ENCODE measurements around the gene LACTBL1. TPM values are rescaled to one million over a fixed set of nuclear protein-coding genes. Genes with fewer than 3 reads are reported as not detected.

LACTBL1 gene
- total and polyA plus RNA-seq, 4 donors, result not detected

GRCh38 chr1:22944346-22945055 lies 28.2 kb downstream of the LACTBL1 start:
- 85% methylated on average over 4 of the region's 4 CpGs for WGBS, 2 donors
- Histone ChIP-seq H3K27ac (ENCODE audit: low read depth in 1 of 2, low read length in 2 of 2) (no peak overlapping the region), H3K36me3 (ENCODE audit: control insufficient read depth in 1 of 2, insufficient read depth in 2 of 2, low read length in 1 of 2) (no peaks in the 10 kb centered on the region), H3K4me3 (ENCODE audit: low read length in 2 of 2) (no peak overlapping the region), H3K9me3 (ENCODE audit: control insufficient read depth, low read length) (peaks cover 9% of the 10 kb centered on the region), H3K27me3 (ENCODE audit: control insufficient read depth in 1 of 2, insufficient read depth in 2 of 2, low read length in 1 of 2) (no peaks in the 10 kb centered on the region), H3K4me1 (ENCODE audit: control insufficient read depth in 1 of 2, insufficient read depth in 2 of 2, low read length in 2 of 2) (no peaks in the 10 kb centered on the region)
- ATAC-seq (ENCODE audit: low FRiP score) (no peak), DNase-seq (no peak)
- intact Hi-C loops (cut with DNase I), result no loop called here

GRCh38 chr1:22941257-22941656 lies 31.4 kb downstream of the LACTBL1 start:
- 44 to 49% methylated on average over 2 of the region's 2 CpGs for WGBS, 2 donors
- no peak for DNase-seq
- no peak overlapping the region for H3K4me3 ChIP-seq (ENCODE audit: low read length in 2 of 2)
- peaks cover 7% of the 10 kb centered on the region for H3K9me3 ChIP-seq (ENCODE audit: control insufficient read depth, low read length)
- no peaks in the 10 kb centered on the region for H3K4me1 ChIP-seq (ENCODE audit: control insufficient read depth in 1 of 2, insufficient read depth in 2 of 2, low read length in 2 of 2)
- no peak overlapping the region for H3K27ac ChIP-seq (ENCODE audit: low read depth in 1 of 2, low read length in 2 of 2)
- intact Hi-C loops (cut with DNase I), result no loop called here
- H3K36me3 ChIP-seq (ENCODE audit: control insufficient read depth in 1 of 2, insufficient read depth in 2 of 2, low read length in 1 of 2), result no peaks in the 10 kb centered on the region
- ATAC-seq (ENCODE audit: low FRiP score), result no peak
- no peaks in the 10 kb centered on the region for H3K27me3 ChIP-seq (ENCODE audit: control insufficient read depth in 1 of 2, insufficient read depth in 2 of 2, low read length in 1 of 2)

GRCh38 chr1:22936681-22937080 lies 36.0 kb downstream of the LACTBL1 start:
- H3K27me3 ChIP-seq (ENCODE audit: control insufficient read depth in 1 of 2, insufficient read depth in 2 of 2, low read length in 1 of 2), result no peaks in the 10 kb centered on the region
- 37 to 45% methylated on average over 2 of the region's 2 CpGs for WGBS, 2 donors
- intact Hi-C loops (cut with DNase I), result no loop called here
- no peaks in the 10 kb centered on the region for H3K36me3 ChIP-seq (ENCODE audit: control insufficient read depth in 1 of 2, insufficient read depth in 2 of 2, low read length in 1 of 2)
- DNase-seq (no peak), ATAC-seq (ENCODE audit: low FRiP score) (no peak)
- H3K4me1 ChIP-seq (ENCODE audit: control insufficient read depth in 1 of 2, insufficient read depth in 2 of 2, low read length in 2 of 2), result no peaks in the 10 kb centered on the region
- H3K27ac ChIP-seq (ENCODE audit: low read depth in 1 of 2, low read length in 2 of 2), result no peak overlapping the region
- peaks cover 11% of the 10 kb centered on the region for H3K9me3 ChIP-seq (ENCODE audit: control insufficient read depth, low read length)
- no peak overlapping the region for H3K4me3 ChIP-seq (ENCODE audit: low read length in 2 of 2)

- Histone ChIP-seq H3K36me3 (ENCODE audit: control insufficient read depth in 1 of 2, insufficient read depth in 2 of 2, low read length in 1 of 2) (no peaks in the 10 kb centered on the region), H3K27ac (ENCODE audit: low read depth in 1 of 2, low read length in 2 of 2) (no peak overlapping the region), H3K27me3 (ENCODE audit: control insufficient read depth in 1 of 2, insufficient read depth in 2 of 2, low read length in 1 of 2) (no peaks in the 10 kb centered on the region), H3K4me3 (ENCODE audit: low read length in 2 of 2) (no peak overlapping the region), H3K9me3 (ENCODE audit: control insufficient read depth, low read length) (peaks cover 7% of the 10 kb centered on the region), H3K4me1 (ENCODE audit: control insufficient read depth in 1 of 2, insufficient read depth in 2 of 2, low read length in 2 of 2) (no peaks in the 10 kb centered on the region)
- intact Hi-C loops (cut with DNase I), result no loop called here
- 97 to 98% methylated on average over 3 of the region's 3 CpGs for WGBS, 2 donors
- ATAC-seq (ENCODE audit: low FRiP score) (no peak), DNase-seq (no peak)
These were observed 37.2 kb downstream of the LACTBL1 start for GRCh38 chr1:22935433-22935832.

- H3K27me3 ChIP-seq (ENCODE audit: control insufficient read depth in 1 of 2, insufficient read depth in 2 of 2, low read length in 1 of 2), result no peaks in the 10 kb centered on the region
- WGBS, 2 donors, result 64 to 69% methylated on average over 4 of the region's 4 CpGs
- intact Hi-C loops (cut with DNase I), result no loop called here
- H3K4me3 ChIP-seq (ENCODE audit: low read length in 2 of 2), result no peak overlapping the region
- ATAC-seq (ENCODE audit: low FRiP score) (no peak), DNase-seq (peak in 1 of 2 donors; percentile 35)
- no peaks in the 10 kb centered on the region for H3K4me1 ChIP-seq (ENCODE audit: control insufficient read depth in 1 of 2, insufficient read depth in 2 of 2, low read length in 2 of 2)
- H3K27ac ChIP-seq (ENCODE audit: low read depth in 1 of 2, low read length in 2 of 2), result no peak overlapping the region
- H3K36me3 ChIP-seq (ENCODE audit: control insufficient read depth in 1 of 2, insufficient read depth in 2 of 2, low read length in 1 of 2), result no peaks in the 10 kb centered on the region
- peaks cover 5% of the 10 kb centered on the region for H3K9me3 ChIP-seq (ENCODE audit: control insufficient read depth, low read length)
These were observed 39.7 kb downstream of the LACTBL1 start for GRCh38 chr1:22932803-22933470.

GRCh38 chr1:22930240-22930912 lies 42.3 kb downstream of the LACTBL1 start:
- intact Hi-C loops (cut with DNase I), result no loop called here
- peak in 1 of 2 donors; percentile 76 for DNase-seq
- H3K36me3 ChIP-seq (ENCODE audit: control insufficient read depth in 1 of 2, insufficient read depth in 2 of 2, low read length in 1 of 2), result no peaks in the 10 kb centered on the region
- peaks cover 5% of the 10 kb centered on the region for H3K9me3 ChIP-seq (ENCODE audit: control insufficient read depth, low read length)
- H3K4me3 ChIP-seq (ENCODE audit: low read length in 2 of 2), result no peak overlapping the region
- H3K27ac ChIP-seq (ENCODE audit: low read depth in 1 of 2, low read length in 2 of 2), result no peak overlapping the region
- ATAC-seq (ENCODE audit: low FRiP score), result peak; percentile 68
- WGBS, 2 donors, result 43% methylated on average over 11 of the region's 11 CpGs
- H3K4me1 ChIP-seq (ENCODE audit: control insufficient read depth in 1 of 2, insufficient read depth in 2 of 2, low read length in 2 of 2), result no peaks in the 10 kb centered on the region
- H3K27me3 ChIP-seq (ENCODE audit: control insufficient read depth in 1 of 2, insufficient read depth in 2 of 2, low read length in 1 of 2), result no peaks in the 10 kb centered on the region

GRCh38 chr1:22925111-22925510 lies 47.6 kb downstream of the LACTBL1 start:
- peak in 1 of 2 donors; percentile 64 for DNase-seq
- intact Hi-C loops (cut with DNase I), result no loop called here

GRCh38 chr1:22922640-22923039 lies 50.0 kb downstream of the LACTBL1 start:
- WGBS, 2 donors, result 99 to 100% methylated on average over 1 of the region's 1 CpG
- ATAC-seq (ENCODE audit: low FRiP score) (no peak), DNase-seq (peak in 1 of 2 donors; percentile 3)
- no peaks in the 10 kb centered on the region for H3K4me1 ChIP-seq (ENCODE audit: control insufficient read depth in 1 of 2, insufficient read depth in 2 of 2, low read length in 2 of 2)
- no peaks in the 10 kb centered on the region for H3K27me3 ChIP-seq (ENCODE audit: control insufficient read depth in 1 of 2, insufficient read depth in 2 of 2, low read length in 1 of 2)
- H3K4me3 ChIP-seq (ENCODE audit: low read length in 2 of 2), result no peak overlapping the region
- no peaks in the 10 kb centered on the region for H3K9me3 ChIP-seq (ENCODE audit: control insufficient read depth, low read length)
- H3K27ac ChIP-seq (ENCODE audit: low read depth in 1 of 2, low read length in 2 of 2), result no peak overlapping the region
- no peaks in the 10 kb centered on the region for H3K36me3 ChIP-seq (ENCODE audit: control insufficient read depth in 1 of 2, insufficient read depth in 2 of 2, low read length in 1 of 2)
- intact Hi-C loops (cut with DNase I), result no loop called here

More at GRCh38 chr1:22925111-22925510, 47.6 kb downstream of the LACTBL1 start:
- ATAC-seq (ENCODE audit: low FRiP score), result no peak
- WGBS, 2 donors, result 71 to 74% methylated on average over 9 of the region's 9 CpGs
- Histone ChIP-seq H3K27me3 (ENCODE audit: control insufficient read depth in 1 of 2, insufficient read depth in 2 of 2, low read length in 1 of 2) (no peaks in the 10 kb centered on the region), H3K4me1 (ENCODE audit: control insufficient read depth in 1 of 2, insufficient read depth in 2 of 2, low read length in 2 of 2) (no peaks in the 10 kb centered on the region), H3K36me3 (ENCODE audit: control insufficient read depth in 1 of 2, insufficient read depth in 2 of 2, low read length in 1 of 2) (no peaks in the 10 kb centered on the region), H3K27ac (ENCODE audit: low read depth in 1 of 2, low read length in 2 of 2) (no peak overlapping the region), H3K9me3 (ENCODE audit: control insufficient read depth, low read length) (no peaks in the 10 kb centered on the region), H3K4me3 (ENCODE audit: low read length in 2 of 2) (no peak overlapping the region)

Data from aorta (tissue), 5 donors.